CD14-positive monocyte (primary cell): ENCODE data around the gene DOCK3. TPM values are rescaled to one million over a fixed set of nuclear protein-coding genes. Genes with fewer than 3 reads are reported as not detected.

Source experiments
- DNase-seq, 3 donors: peaks; one replicate each; pipeline ENCODE4 v3.0.0-alpha.2; 2011 to 2022
- H2AFZ ChIP-seq: 2 replicates; pipeline ENCODE4 v1.6.0; 2012; ENCODE audit warnings: mild to moderate bottlenecking, low read depth, low read length, inconsistent platforms; ENCODE audit not compliant: insufficient read depth, poor library complexity, severe bottlenecking
- H3K27ac ChIP-seq, 2 donors: 1 replicate in 1 of 2; 2 replicates in 1 of 2; pipeline ENCODE4 v1.5.1; 2012 to 2013; ENCODE audit warnings: low read length in 2 of 2, control low read depth in 1 of 2, inconsistent platforms in 1 of 2, low read depth in 1 of 2, mild to moderate bottlenecking in 1 of 2
- H3K27me3 ChIP-seq, 2 donors: one replicate each; pipeline versions ENCODE4 v1.6.0 to v1.6.1; 2011 to 2013; ENCODE audit warnings: low read length in 2 of 2; ENCODE audit not compliant: control insufficient read depth in 2 of 2, insufficient read depth in 2 of 2
- H3K36me3 ChIP-seq, 2 donors: replicated peaks in 1 of 2; 1 replicate in 1 of 2; 2 replicates in 1 of 2; pipeline versions ENCODE4 v1.5.1 to v1.6.1; 2012 to 2013; ENCODE audit warnings: low read length in 2 of 2, control low read depth in 1 of 2, inconsistent platforms in 1 of 2, mild to moderate bottlenecking in 1 of 2; ENCODE audit not compliant: insufficient read depth in 2 of 2, control insufficient read depth in 1 of 2
- H3K4me1 ChIP-seq, 2 donors: 1 replicate in 1 of 2; 2 replicates in 1 of 2; pipeline versions ENCODE4 v1.5.1 to v1.6.1; 2012 to 2013; ENCODE audit warnings: low read length in 2 of 2, control low read depth in 1 of 2, inconsistent platforms in 1 of 2, mild to moderate bottlenecking in 1 of 2, moderate library complexity in 1 of 2; ENCODE audit not compliant: insufficient read depth in 2 of 2, control insufficient read depth in 1 of 2
- H3K4me2 ChIP-seq: replicated peaks from 2 replicates; pipeline ENCODE3; 2012; ENCODE audit warnings: low read length, moderate library complexity, mild to moderate bottlenecking; ENCODE audit not compliant: poor library complexity, severe bottlenecking; ENCODE audit errors: extremely low read depth
- H3K4me3 ChIP-seq, 3 experiments: fragments of 200-600 bp in 1 of 3; sonication (generic) in 1 of 3; replicated peaks in 1 of 3; 1 replicate in 2 of 3; 2 replicates in 1 of 3; pipeline ENCODE4 v1.5.1; 2011 to 2013; ENCODE audit warnings: low read length in 3 of 3, mild to moderate bottlenecking in 3 of 3, control low read depth in 2 of 3, low read depth in 2 of 3, inconsistent platforms in 1 of 3, moderate library complexity in 1 of 3
- H3K79me2 ChIP-seq: 2 replicates; pipeline ENCODE4 v1.6.0; 2012; ENCODE audit warnings: mild to moderate bottlenecking, control low read depth, inconsistent platforms, low read length, moderate library complexity; ENCODE audit not compliant: insufficient read depth
- H3K9ac ChIP-seq: 2 replicates; pipeline ENCODE4 v1.6.0; 2017; ENCODE audit warnings: low read length, mild to moderate bottlenecking; ENCODE audit not compliant: insufficient read depth, poor library complexity, severe bottlenecking
- H3K9me3 ChIP-seq, 2 donors: replicated peaks in 1 of 2; 1 replicate in 1 of 2; 2 replicates in 1 of 2; pipeline versions ENCODE4 v1.5.1 to v1.6.1; 2012 to 2013; ENCODE audit warnings: low read length in 2 of 2, control low read depth in 1 of 2; ENCODE audit not compliant: control insufficient read depth in 1 of 2, insufficient read depth in 1 of 2
- H4K20me1 ChIP-seq: 2 replicates; pipeline ENCODE4 v1.6.0; 2012; ENCODE audit warnings: mild to moderate bottlenecking, low read length, control low read depth, moderate library complexity; ENCODE audit not compliant: insufficient read depth
- H3K27ac Mint-ChIP-seq, 7 donors: one replicate each; pipeline ENCODE4 v1.8.0; 2020; ENCODE audit warnings: mild to moderate bottlenecking in 7 of 7, mixed read lengths in 7 of 7, moderate library complexity in 6 of 7, inconsistent platforms in 2 of 7
- H3K27me3 Mint-ChIP-seq, 3 donors: one replicate each; pipeline ENCODE4 v1.8.0; 2021 to 2022; ENCODE audit warnings: low read depth in 3 of 3, mild to moderate bottlenecking in 3 of 3, mixed read lengths in 3 of 3, moderate library complexity in 3 of 3, inconsistent platforms in 1 of 3
- H3K36me3 Mint-ChIP-seq, 2 donors: one replicate each; pipeline ENCODE4 v1.8.0; 2020; ENCODE audit warnings: mixed read lengths in 2 of 2, inconsistent platforms in 1 of 2, mild to moderate bottlenecking in 1 of 2
- H3K4me1 Mint-ChIP-seq: one replicate; pipeline ENCODE4 v1.8.0; 2020; ENCODE audit warnings: mild to moderate bottlenecking, mixed read lengths
- H3K4me3 Mint-ChIP-seq, 2 donors: one replicate each; pipeline ENCODE4 v1.8.0; 2020; ENCODE audit warnings: mild to moderate bottlenecking in 2 of 2, mixed read lengths in 2 of 2, moderate library complexity in 1 of 2
- H3K9me3 Mint-ChIP-seq, 7 donors: one replicate each; pipeline ENCODE4 v1.8.0; 2020 to 2022; ENCODE audit warnings: mixed read lengths in 7 of 7, mild to moderate bottlenecking in 6 of 7, moderate library complexity in 6 of 7, inconsistent platforms in 2 of 7
- CTCF ChIP-seq: fragments of 200-600 bp; IDR thresholded peaks from one replicate; pipeline ENCODE4 v1.8.0; 2022; ENCODE audit warnings: antibody characterized with exemption, mild to moderate bottlenecking
- WGBS: methylation state at CpG from one replicate; pipeline ENCODE4 v1.1.5; 2013; ENCODE audit warnings: missing lambda C conversion rate; ENCODE audit not compliant: insufficient coverage; 5-methylcytosine and 5-hydroxymethylcytosine counted together
- intact Hi-C, 2 donors: fragments of 100-400 bp; cut with micrococcal nuclease; formaldehyde crosslinking; loops; one replicate each; pipeline versions ENCODE4 v1.15.0 to v1.15.1; 2023
- polyA plus RNA-seq, 3 donors: library from polyadenylated mRNA; depleted of rRNA in 1 of 3; unstranded in 2 of 3; stranded (reverse) in 1 of 3; fragments of 300-500 nt in 2 of 3; fragments of >200 nt in 1 of 3; fragmentation: Illumina TruSeq in 2 of 3; gene quantifications; 1 replicate in 2 of 3; 2 replicates in 1 of 3; pipeline ENCODE4 v1.2.3, GENCODE V29; 2012 to 2021

Gene DOCK3
- polyA plus RNA-seq, 3 donors: 0.03 TPM; not detected in 1

GRCh38 chr3:50883755-50884154 is 209.0 kb downstream of the DOCK3 start:
- Histone ChIP-seq H3K4me3 (no peak overlapping the region), H3K27ac (no peak overlapping the region), H4K20me1 (no peaks in the 10 kb centered on the region), H3K4me2 (no peak overlapping the region), H3K9ac (no peak overlapping the region), H3K27me3 (no peaks in the 10 kb centered on the region), H3K79me2 (no peaks in the 10 kb centered on the region), H3K36me3 (no peaks in the 10 kb centered on the region), H2AFZ (no peak overlapping the region), H3K9me3 (no peaks in the 10 kb centered on the region), H3K4me1 (no peaks in the 10 kb centered on the region)
- DNase-seq: no peak
- Mint-ChIP-seq H3K36me3 (no peaks in the 10 kb centered on the region), H3K27me3 (peaks cover 0 to 2% (median 2%) of the 10 kb centered on the region in 3 donors), H3K4me1 (no peaks in the 10 kb centered on the region), H3K4me3 (no peak overlapping the region), H3K27ac (no peak overlapping the region), H3K9me3 (peaks cover 0 to 9% (median 0%) of the 10 kb centered on the region in 7 donors)
- no CpG with 5 or more reads among the region's 4 CpGs for WGBS
- intact Hi-C loops: no loop called here
- TF ChIP-seq CTCF: no peak

- Mint-ChIP-seq H3K27me3 (peaks cover 0 to 2% (median 2%) of the 10 kb centered on the region in 3 donors), H3K36me3 (no peaks in the 10 kb centered on the region), H3K9me3 (peaks cover 0 to 8% (median 0%) of the 10 kb centered on the region in 7 donors), H3K4me3 (no peak overlapping the region), H3K4me1 (no peaks in the 10 kb centered on the region), H3K27ac (no peak overlapping the region)
- no peaks in the 10 kb centered on the region for H3K79me2 ChIP-seq
- intact Hi-C loops: no loop called here
- WGBS: 94% methylated on average over 2 of the region's 5 CpGs
- no peak for TF ChIP-seq CTCF
- no peak overlapping the region for H2AFZ ChIP-seq
- DNase-seq: no peak
- H3K4me2 ChIP-seq: no peak overlapping the region
- no peaks in the 10 kb centered on the region for H3K36me3 ChIP-seq
- no peaks in the 10 kb centered on the region for H3K9me3 ChIP-seq
- H3K4me1 ChIP-seq: no peaks in the 10 kb centered on the region
- H3K27ac ChIP-seq: no peak overlapping the region
- no peak overlapping the region for H3K4me3 ChIP-seq
- H3K27me3 ChIP-seq: no peaks in the 10 kb centered on the region
- H4K20me1 ChIP-seq: no peaks in the 10 kb centered on the region
- no peak overlapping the region for H3K9ac ChIP-seq
These were observed 210.5 kb downstream of the DOCK3 start for GRCh38 chr3:50885070-50885850.
